Caco-2 (cell line): ENCODE data around the gene NDUFS4. TPM values are rescaled to one million over a fixed set of nuclear protein-coding genes. Genes with fewer than 3 reads are reported as not detected.

Experiments used
- Bru-seq: library from RNA; stranded (reverse); fragments of 400-500 nt; gene quantifications from one replicate; lab custom pipeline; 2021; lab: Mats Ljungman, UMichigan
- BruChase-seq, 2 experiments: library from RNA; stranded (reverse); fragments of 400-500 nt; gene quantifications; one replicate each; lab custom pipeline; 2021; lab: Mats Ljungman, UMichigan
- BruUV-seq: library from RNA; stranded (reverse); fragments of 400-500 nt; replicated peaks from 2 replicates; lab custom pipeline; 2021; lab: Mats Ljungman, UMichigan
- CTCF ChIA-PET: fragments of 300-600 bp; sonication (Branson Sonifier 250); formaldehyde crosslinking; loops from one replicate; lab custom pipeline; 2022; ENCODE audit warnings: antibody characterized with exemption; lab: Charles Lee
- POLR2A ChIA-PET: fragments of 300-600 bp; sonication (Branson Sonifier 250); formaldehyde crosslinking; loops from one replicate; lab custom pipeline; 2022; ENCODE audit warnings: antibody characterized with exemption; lab: Charles Lee
- DNase-seq, 2 experiments: peaks; one replicate each; pipeline versions ENCODE4 v3.0.0 to v3.0.0-alpha.2; 2020 to 2022
- H3K27me3 ChIP-seq: replicated peaks from 2 replicates; pipeline ENCODE4 v1.6.0; 2011; ENCODE audit warnings: low read length; ENCODE audit not compliant: control insufficient read depth, insufficient read depth
- H3K36me3 ChIP-seq: 2 replicates; pipeline ENCODE4 v1.5.1; 2011; ENCODE audit warnings: low read length; ENCODE audit not compliant: control insufficient read depth, insufficient read depth
- H3K4me1 ChIP-seq: fragments of 250-450 bp; sonication (Bioruptor Pico); 2 replicates; pipeline ENCODE4 v1.5.1; 2020; ENCODE audit warnings: mild to moderate bottlenecking
- H3K4me3 ChIP-seq: 2 replicates; pipeline ENCODE4 v1.5.1; 2011; ENCODE audit warnings: low read depth, mild to moderate bottlenecking, control low read depth, low read length
- H3K9me3 ChIP-seq: fragments of 250-450 bp; sonication (Bioruptor Pico); 2 replicates; pipeline ENCODE4 v1.5.1; 2020; ENCODE audit warnings: mild to moderate bottlenecking, moderate library complexity
- H3K27ac Mint-ChIP-seq: one replicate; pipeline ENCODE4 v1.8.0; 2022; ENCODE audit warnings: mixed read lengths; ENCODE audit not compliant: unreplicated experiment
- H3K27me3 Mint-ChIP-seq: one replicate; pipeline ENCODE4 v1.8.0; 2022; ENCODE audit warnings: mixed read lengths; ENCODE audit not compliant: insufficient read depth, unreplicated experiment
- H3K36me3 Mint-ChIP-seq: one replicate; pipeline ENCODE4 v1.8.0; 2022; ENCODE audit warnings: mild to moderate bottlenecking, mixed read lengths; ENCODE audit not compliant: insufficient read depth, unreplicated experiment
- H3K4me1 Mint-ChIP-seq: one replicate; pipeline ENCODE4 v1.8.0; 2022; ENCODE audit warnings: low read depth, mixed read lengths; ENCODE audit not compliant: unreplicated experiment
- H3K4me3 Mint-ChIP-seq: one replicate; pipeline ENCODE4 v1.8.0; 2022; ENCODE audit warnings: mild to moderate bottlenecking, moderate library complexity, mixed read lengths; ENCODE audit not compliant: unreplicated experiment
- H3K9me3 Mint-ChIP-seq: one replicate; pipeline ENCODE4 v1.8.0; 2022; ENCODE audit warnings: mixed read lengths; ENCODE audit not compliant: unreplicated experiment
- intact Hi-C: fragments of 100-400 bp; cut with micrococcal nuclease; formaldehyde crosslinking; loops from one replicate; pipeline ENCODE4 v1.10.0; 2022; ENCODE audit not compliant: unreplicated experiment
- long read RNA-seq: library from polyadenylated mRNA; stranded (forward); transcript quantifications from one replicate; pipeline ENCODE4 v2.0.0, GENCODE V29; 2022
- total RNA-seq: library from RNA; stranded (reverse); gene quantifications from 2 replicates; pipeline ENCODE4 v1.2.3, GENCODE V29; 2022
- TF ChIP-seq, protein P1 (sequence below), 2 experiments: fragments of 200-600 bp in 1 of 2; IDR thresholded peaks; 1 replicate in 1 of 2; 2 replicates in 1 of 2; pipeline versions ENCODE4 v1.5.1 to v1.8.0; 2011 to 2022; ENCODE audit warnings: antibody characterized with exemption in 1 of 2, control low read depth in 1 of 2, inconsistent platforms in 1 of 2, low read depth in 1 of 2, low read length in 1 of 2, mild to moderate bottlenecking in 1 of 2, moderate library complexity in 1 of 2; ENCODE audit not compliant: insufficient read depth in 1 of 2, severe bottlenecking in 1 of 2, unreplicated experiment in 1 of 2

The NDUFS4 gene
- 92.1 and 103 TPM in 2 replicates for total RNA-seq
- percentile 83 among the genes with signal in this experiment for Bru-seq, nascent RNA
- percentile 62 among the genes with signal in this experiment for BruChase-seq, experiment 1, labeled RNA remaining after a 2-hour chase
- BruChase-seq, experiment 2, labeled RNA remaining after a 6-hour chase = percentile 60 among the genes with signal in this experiment
- long read RNA-seq, transcript NDUFS4-201 (5 exons, 675 nt) = major isoform, 82 of 88 reads
- long read RNA-seq, partial matches to known transcripts = 2 of 88 reads
- long read RNA-seq, other reads (novel, unspliced or antisense) = 3 of 88 reads

DNA sequence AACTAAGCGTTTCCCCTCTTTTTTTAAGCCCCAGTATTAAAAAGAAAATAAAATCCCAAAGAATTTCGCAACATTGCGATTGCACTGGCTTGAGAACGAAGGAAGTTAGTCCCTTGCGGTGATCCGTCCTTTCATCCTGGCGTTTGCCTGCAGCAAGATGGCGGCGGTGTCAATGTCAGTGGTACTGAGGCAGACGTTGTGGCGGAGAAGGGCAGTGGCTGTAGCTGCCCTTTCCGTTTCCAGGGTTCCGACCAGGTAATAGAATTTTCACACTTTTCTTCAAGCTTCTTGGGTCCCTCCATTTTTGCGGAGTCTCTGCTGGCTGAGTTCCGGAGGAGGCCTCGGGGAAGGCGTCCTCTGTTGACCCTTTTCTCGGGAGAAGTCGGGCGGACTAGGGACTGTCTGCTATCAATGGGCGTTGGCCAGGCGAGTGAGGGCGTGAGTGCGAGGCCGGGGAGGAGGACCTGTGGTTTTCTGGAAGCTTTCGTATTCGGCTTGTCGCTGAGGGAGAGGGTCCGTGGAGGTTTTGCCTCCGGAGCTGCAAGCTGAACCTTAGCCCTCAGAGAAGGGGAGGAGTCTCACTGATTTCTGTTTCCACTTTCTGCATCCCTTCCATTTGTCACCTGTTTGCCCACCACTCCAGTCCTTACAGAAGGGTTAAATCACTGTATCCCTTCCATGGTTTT lies at the start of gene NDUFS4:
Gene NDUFS4 (plus strand): TSS at position 134 of the 686 bp plus-strand sequence. CDS start 24 bp downstream, at position 158.
- peak; percentile 91 for DNase-seq
- H3K9me3 Mint-ChIP-seq = no peaks in the 10 kb centered on the region
- TF ChIP-seq, protein P1, sequence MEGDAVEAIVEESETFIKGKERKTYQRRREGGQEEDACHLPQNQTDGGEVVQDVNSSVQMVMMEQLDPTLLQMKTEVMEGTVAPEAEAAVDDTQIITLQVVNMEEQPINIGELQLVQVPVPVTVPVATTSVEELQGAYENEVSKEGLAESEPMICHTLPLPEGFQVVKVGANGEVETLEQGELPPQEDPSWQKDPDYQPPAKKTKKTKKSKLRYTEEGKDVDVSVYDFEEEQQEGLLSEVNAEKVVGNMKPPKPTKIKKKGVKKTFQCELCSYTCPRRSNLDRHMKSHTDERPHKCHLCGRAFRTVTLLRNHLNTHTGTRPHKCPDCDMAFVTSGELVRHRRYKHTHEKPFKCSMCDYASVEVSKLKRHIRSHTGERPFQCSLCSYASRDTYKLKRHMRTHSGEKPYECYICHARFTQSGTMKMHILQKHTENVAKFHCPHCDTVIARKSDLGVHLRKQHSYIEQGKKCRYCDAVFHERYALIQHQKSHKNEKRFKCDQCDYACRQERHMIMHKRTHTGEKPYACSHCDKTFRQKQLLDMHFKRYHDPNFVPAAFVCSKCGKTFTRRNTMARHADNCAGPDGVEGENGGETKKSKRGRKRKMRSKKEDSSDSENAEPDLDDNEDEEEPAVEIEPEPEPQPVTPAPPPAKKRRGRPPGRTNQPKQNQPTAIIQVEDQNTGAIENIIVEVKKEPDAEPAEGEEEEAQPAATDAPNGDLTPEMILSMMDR (IDR thresholded peaks at IDR 0.05; ENCODE audit: insufficient read depth in 1 of 2, low read depth in 1 of 2, low read length in 1 of 2, severe bottlenecking in 1 of 2, unreplicated experiment in 1 of 2) = no peak
- H3K27ac Mint-ChIP-seq = peak within 1 kb of the TSS; percentile 90
- no peaks in the 10 kb centered on the region for H3K4me1 ChIP-seq
- peak within 1 kb of the TSS; percentile 89 for H3K4me3 Mint-ChIP-seq
- POLR2A ChIA-PET = no interaction called here
- H3K27me3 Mint-ChIP-seq = peaks cover 4% of the 10 kb centered on the region
- peak within 1 kb of the TSS; percentile 58 for H3K4me3 ChIP-seq
- H3K36me3 Mint-ChIP-seq = no peaks in the 10 kb centered on the region
- CTCF ChIA-PET = no interaction called here
- peaks cover 6% of the 10 kb centered on the region for H3K4me1 Mint-ChIP-seq
- intact Hi-C loops = no loop called here
- BruUV-seq = TSS peak; percentile 93
- H3K36me3 ChIP-seq = no peaks in the 10 kb centered on the region
- no peaks in the 10 kb centered on the region for H3K27me3 ChIP-seq
- peaks cover 7% of the 10 kb centered on the region for H3K9me3 ChIP-seq

GRCh38 chr5:53512539-53512938 lies 47.9 kb upstream of the NDUFS4 start:
- intact Hi-C loops = no loop called here
- Mint-ChIP-seq H3K4me3 (no peak overlapping the region), H3K27me3 (peaks cover 6% of the 10 kb centered on the region), H3K36me3 (no peaks in the 10 kb centered on the region), H3K9me3 (peaks cover 38% of the 10 kb centered on the region), H3K27ac (no peak overlapping the region), H3K4me1 (no peaks in the 10 kb centered on the region)
- no peaks in the 10 kb centered on the region for H3K27me3 ChIP-seq
- no peaks in the 10 kb centered on the region for H3K4me1 ChIP-seq
- CTCF ChIA-PET = no interaction called here
- no peak overlapping the region for H3K4me3 ChIP-seq
- TF ChIP-seq, protein P1 (IDR thresholded peaks at IDR 0.05; ENCODE audit: insufficient read depth in 1 of 2, low read depth in 1 of 2, low read length in 1 of 2, severe bottlenecking in 1 of 2, unreplicated experiment in 1 of 2) = no peak
- no peaks in the 10 kb centered on the region for H3K9me3 ChIP-seq
- BruUV-seq = no TSS peak
- H3K36me3 ChIP-seq = no peaks in the 10 kb centered on the region
- POLR2A ChIA-PET = no interaction called here
- DNase-seq = no peak

DNA sequence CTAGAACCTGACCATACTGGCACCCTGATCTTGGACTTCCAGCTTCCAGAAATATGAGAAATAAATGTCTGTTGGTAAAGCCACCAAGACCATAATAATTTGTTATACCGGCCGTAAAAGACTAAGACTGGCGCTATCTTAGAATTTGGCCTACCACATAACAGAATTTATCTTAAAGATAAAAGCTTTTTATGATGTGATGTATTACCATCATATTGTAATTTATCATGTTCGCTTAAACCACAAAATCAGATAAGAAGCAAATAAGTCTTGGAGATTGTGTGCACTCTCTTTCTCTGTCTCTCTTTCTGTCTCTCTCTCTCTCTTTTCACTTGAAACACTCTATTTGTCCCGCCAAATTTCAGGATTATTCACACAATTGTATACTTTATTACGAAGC lies 44.5 kb upstream of the NDUFS4 start:
- CTCF ChIA-PET = no interaction called here
- Mint-ChIP-seq H3K4me1 (no peaks in the 10 kb centered on the region), H3K4me3 (no peak overlapping the region), H3K36me3 (no peaks in the 10 kb centered on the region), H3K27ac (no peak overlapping the region), H3K9me3 (peaks cover 27% of the 10 kb centered on the region), H3K27me3 (peaks cover 10% of the 10 kb centered on the region)
- H3K36me3 ChIP-seq = no peaks in the 10 kb centered on the region
- intact Hi-C loops = no loop called here
- POLR2A ChIA-PET = no interaction called here
- no TSS peak for BruUV-seq
- H3K4me3 ChIP-seq = no peak overlapping the region
- TF ChIP-seq, protein P1 (IDR thresholded peaks at IDR 0.05; ENCODE audit: insufficient read depth in 1 of 2, low read depth in 1 of 2, low read length in 1 of 2, severe bottlenecking in 1 of 2, unreplicated experiment in 1 of 2) = no peak
- no peaks in the 10 kb centered on the region for H3K4me1 ChIP-seq
- H3K9me3 ChIP-seq = no peaks in the 10 kb centered on the region
- H3K27me3 ChIP-seq = no peaks in the 10 kb centered on the region
- DNase-seq = no peak
